Measurements from ENCODE around the gene MSANTD3.
A peak's percentile ranks its signal among the peaks of the same experiment; 100 is the strongest.
"Not testable (repeated sequence)": the region's sequence is repeated elsewhere in the genome, so short reads cannot be mapped to it uniquely, and the experiment has no call there.

The MSANTD3 gene

GRCh38 chr9:100426530-100427365, at the start of gene MSANTD3:
Gene MSANTD3, plus strand, starts transcription at chr9:100427143. Its CDS starts 14,796 bp downstream, at chr9:100441939.
- no peak for FAIRE-seq
- DNase-seq (ENCODE audit: insufficient read length, low spot score): peak; percentile 88

- DNase-seq (ENCODE audit: insufficient read length, low spot score): no peak
- FAIRE-seq: no peak
Measured at GRCh38 chr9:100379862-100380261, 47.1 kb upstream of the MSANTD3 start.

GRCh38 chr9:100392989-100393388, 34.0 kb upstream of the MSANTD3 start:
- not testable (repeated sequence) for FAIRE-seq

GRCh38 chr9:100394032-100394695, 32.8 kb upstream of the MSANTD3 start:
- no peak for DNase-seq (ENCODE audit: insufficient read length, low spot score)
- FAIRE-seq: no peak

More at GRCh38 chr9:100392989-100393388, 34.0 kb upstream of the MSANTD3 start:
- not testable (repeated sequence) for DNase-seq (ENCODE audit: insufficient read length, low spot score)

- FAIRE-seq (no peak), DNase-seq (ENCODE audit: insufficient read length, low spot score) (no peak)
Measured at GRCh38 chr9:100394816-100395215, 32.1 kb upstream of the MSANTD3 start.

- no peak for DNase-seq (ENCODE audit: insufficient read length, low spot score)
- no peak for FAIRE-seq
Measured at GRCh38 chr9:100396769-100397168, 30.2 kb upstream of the MSANTD3 start.

GRCh38 chr9:100397529-100398266, 29.2 kb upstream of the MSANTD3 start:
- DNase-seq (ENCODE audit: insufficient read length, low spot score) (no peak), FAIRE-seq (no peak)

- DNase-seq (ENCODE audit: insufficient read length, low spot score): no peak
- FAIRE-seq: no peak
Measured at GRCh38 chr9:100401042-100401441, 25.9 kb upstream of the MSANTD3 start.

- DNase-seq (ENCODE audit: insufficient read length, low spot score): no peak
- FAIRE-seq: no peak
Measured at GRCh38 chr9:100406962-100407361, 20.0 kb upstream of the MSANTD3 start.

GRCh38 chr9:100408546-100409175, 18.3 kb upstream of the MSANTD3 start:
- no peak for DNase-seq (ENCODE audit: insufficient read length, low spot score)
- FAIRE-seq: no peak

GRCh38 chr9:100409176-100409556, 17.8 kb upstream of the MSANTD3 start:
- FAIRE-seq: no peak
- DNase-seq (ENCODE audit: insufficient read length, low spot score): no peak

GRCh38 chr9:100411472-100412283, 15.3 kb upstream of the MSANTD3 start:
- DNase-seq (ENCODE audit: insufficient read length, low spot score): peak; percentile 87
- peak; percentile 95 for FAIRE-seq

GRCh38 chr9:100413839-100414420, 13.0 kb upstream of the MSANTD3 start:
- no peak for DNase-seq (ENCODE audit: insufficient read length, low spot score)
- FAIRE-seq: no peak

GRCh38 chr9:100417815-100418214, 9.1 kb upstream of the MSANTD3 start:
- DNase-seq (ENCODE audit: insufficient read length, low spot score) (no peak), FAIRE-seq (no peak)

- FAIRE-seq: no peak
- DNase-seq (ENCODE audit: insufficient read length, low spot score): no peak
Measured at GRCh38 chr9:100419166-100419565, 7.8 kb upstream of the MSANTD3 start.

GRCh38 chr9:100421116-100421515, 5.8 kb upstream of the MSANTD3 start:
- FAIRE-seq: not testable (repeated sequence)

GRCh38 chr9:100425758-100426157, 1.2 kb upstream of the MSANTD3 start:
- no peak for DNase-seq (ENCODE audit: insufficient read length, low spot score)

More at GRCh38 chr9:100421116-100421515, 5.8 kb upstream of the MSANTD3 start:
- not testable (repeated sequence) for DNase-seq (ENCODE audit: insufficient read length, low spot score)

GRCh38 chr9:100426189-100426529, 784 bp upstream of the MSANTD3 start:
- DNase-seq (ENCODE audit: insufficient read length, low spot score): no peak

More at GRCh38 chr9:100425758-100426157, 1.2 kb upstream of the MSANTD3 start:
- FAIRE-seq: no peak

More at GRCh38 chr9:100426189-100426529, 784 bp upstream of the MSANTD3 start:
- FAIRE-seq: no peak

Measured in GM19239 (cell line).